HG03442 (cell line): ENCODE data around the gene HMGCS2.

ENCODE experiments used
- ATAC-seq: cut with Tn5 transposase; IDR thresholded peaks from one replicate; pipeline ENCODE4 v1.9.1; 2021; ENCODE audit warnings: mild to moderate bottlenecking, moderate library complexity; ENCODE audit not compliant: unreplicated experiment

Gene HMGCS2

GRCh38 chr1:119768778-119769177, at the start of gene HMGCS2:
Gene HMGCS2 (minus strand): TSS chr1:119768905. CDS start chr1:119768844, 61 bp downstream.
- ATAC-seq: no peak

- no peak for ATAC-seq
Observed at GRCh38 chr1:119818181-119818580, 49.5 kb upstream of the HMGCS2 start.

GRCh38 chr1:119816407-119816806, 47.7 kb upstream of the HMGCS2 start:
- ATAC-seq: no peak

GRCh38 chr1:119815928-119816327, 47.2 kb upstream of the HMGCS2 start:
- no peak for ATAC-seq

- no peak for ATAC-seq
Observed at GRCh38 chr1:119815361-119815760, 46.7 kb upstream of the HMGCS2 start.

GRCh38 chr1:119814288-119814687, 45.6 kb upstream of the HMGCS2 start:
- no peak for ATAC-seq

GRCh38 chr1:119811985-119812557, 43.4 kb upstream of the HMGCS2 start:
- ATAC-seq: no peak

- no peak for ATAC-seq
Observed at GRCh38 chr1:119811387-119811786, 42.7 kb upstream of the HMGCS2 start, which contains the start of gene REG4. Gene REG4 (minus strand): TSS chr1:119811460. CDS start chr1:119808769, 2,691 bp downstream.

- ATAC-seq: peak; percentile 81
Observed at GRCh38 chr1:119808972-119809550, 40.4 kb upstream of the HMGCS2 start.

- ATAC-seq: no peak
Observed at GRCh38 chr1:119808491-119808890, 39.8 kb upstream of the HMGCS2 start.

- no peak for ATAC-seq
Observed at GRCh38 chr1:119806489-119806888, 37.8 kb upstream of the HMGCS2 start.

- ATAC-seq: no peak
Observed at GRCh38 chr1:119805746-119806145, 37.0 kb upstream of the HMGCS2 start.

GRCh38 chr1:119805247-119805646, 36.5 kb upstream of the HMGCS2 start:
- ATAC-seq: no peak

- ATAC-seq: no peak
Observed at GRCh38 chr1:119799599-119800177, 31.0 kb upstream of the HMGCS2 start.

GRCh38 chr1:119799003-119799402, 30.3 kb upstream of the HMGCS2 start:
- no peak for ATAC-seq

GRCh38 chr1:119797606-119798005, 28.9 kb upstream of the HMGCS2 start:
- no peak for ATAC-seq

GRCh38 chr1:119797162-119797561, 28.5 kb upstream of the HMGCS2 start:
- no peak for ATAC-seq

GRCh38 chr1:119795261-119796200, 26.8 kb upstream of the HMGCS2 start:
- no peak for ATAC-seq

- ATAC-seq: no peak
Observed at GRCh38 chr1:119794876-119795240, 26.2 kb upstream of the HMGCS2 start.

GRCh38 chr1:119794230-119794875, 25.6 kb upstream of the HMGCS2 start:
- no peak for ATAC-seq

- no peak for ATAC-seq
Observed at GRCh38 chr1:119791377-119791776, 22.7 kb upstream of the HMGCS2 start.
